GM19328 (cell line): Measurements from ENCODE around the gene TMEM125.

Source experiments
- ATAC-seq: cut with Tn5 transposase; IDR thresholded peaks from one replicate; pipeline ENCODE4 v1.9.1; 2021; ENCODE audit warnings: mild to moderate bottlenecking, moderate library complexity; ENCODE audit not compliant: unreplicated experiment

TMEM125 gene

GRCh38 chr1:43269627-43270375, at the start of gene TMEM125:
TMEM125 (plus strand) TSS chr1:43269983; CDS start chr1:43272723, 2,740 bp downstream.
- ATAC-seq, result no peak

DNA sequence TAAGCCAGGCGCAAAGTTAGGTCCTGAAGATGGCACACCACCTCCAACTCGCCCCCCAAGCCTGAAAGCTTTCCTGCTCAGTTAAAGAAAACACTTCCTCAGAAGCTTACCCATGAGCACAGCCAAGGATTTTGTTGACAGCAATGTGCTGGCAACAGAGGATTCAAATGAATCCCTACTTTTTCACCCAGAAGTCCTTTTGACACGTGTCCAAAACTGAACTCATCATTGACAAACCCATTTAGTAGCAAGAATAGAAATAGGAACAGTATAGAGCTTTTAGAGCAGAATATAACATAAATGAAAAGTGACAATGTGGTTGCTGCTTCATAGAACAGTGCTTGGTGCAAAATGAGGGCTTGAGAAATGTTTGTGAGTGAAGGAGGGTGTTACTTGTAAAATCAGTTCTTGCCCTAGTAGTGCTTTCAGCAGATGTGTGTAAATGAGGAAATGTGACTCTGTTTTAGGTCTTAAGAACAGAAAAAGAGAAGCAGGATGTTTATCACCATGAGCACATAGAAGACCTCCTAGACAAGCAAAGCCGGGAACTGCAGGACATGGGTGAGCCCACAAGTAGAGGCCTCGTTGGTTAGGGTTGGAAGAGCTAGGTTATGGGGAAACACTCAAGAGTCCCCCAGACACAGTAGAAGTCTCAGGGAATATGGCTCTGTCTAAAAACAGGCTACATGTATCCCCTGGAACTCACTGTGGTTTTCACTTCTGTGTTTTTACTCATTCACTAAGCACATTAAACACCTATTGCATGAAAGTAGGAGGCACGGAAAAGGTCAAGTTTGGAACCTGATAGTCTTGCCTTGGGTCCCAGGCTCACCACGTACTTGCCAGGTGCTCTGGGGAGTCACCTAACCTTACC, 48.6 kb upstream of the TMEM125 start:
- peak; percentile 56 for ATAC-seq

GRCh38 chr1:43221797-43222196, 48.0 kb upstream of the TMEM125 start:
- no peak for ATAC-seq

- no peak for ATAC-seq
Measured at GRCh38 chr1:43222879-43223278, 46.9 kb upstream of the TMEM125 start.

DNA sequence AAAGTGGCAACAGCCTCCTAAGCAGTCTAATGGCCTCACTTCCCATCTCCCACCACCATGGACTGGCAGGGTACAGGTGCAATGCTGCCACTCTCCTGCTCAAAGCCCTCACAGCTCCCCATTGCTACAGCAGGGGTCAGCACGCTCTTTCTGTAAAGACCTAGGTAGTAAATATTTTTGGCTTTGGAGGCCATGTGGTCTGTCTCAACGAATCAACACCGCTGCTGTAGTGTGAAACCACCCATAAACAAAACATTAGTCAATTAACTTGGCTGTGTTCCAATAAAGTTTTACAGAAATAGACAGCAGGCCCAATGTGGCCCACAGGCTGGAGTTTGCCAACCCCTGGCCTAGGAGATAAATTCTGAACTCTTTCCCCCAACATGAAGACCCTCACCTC, 44.6 kb upstream of the TMEM125 start:
- no peak for ATAC-seq

DNA sequence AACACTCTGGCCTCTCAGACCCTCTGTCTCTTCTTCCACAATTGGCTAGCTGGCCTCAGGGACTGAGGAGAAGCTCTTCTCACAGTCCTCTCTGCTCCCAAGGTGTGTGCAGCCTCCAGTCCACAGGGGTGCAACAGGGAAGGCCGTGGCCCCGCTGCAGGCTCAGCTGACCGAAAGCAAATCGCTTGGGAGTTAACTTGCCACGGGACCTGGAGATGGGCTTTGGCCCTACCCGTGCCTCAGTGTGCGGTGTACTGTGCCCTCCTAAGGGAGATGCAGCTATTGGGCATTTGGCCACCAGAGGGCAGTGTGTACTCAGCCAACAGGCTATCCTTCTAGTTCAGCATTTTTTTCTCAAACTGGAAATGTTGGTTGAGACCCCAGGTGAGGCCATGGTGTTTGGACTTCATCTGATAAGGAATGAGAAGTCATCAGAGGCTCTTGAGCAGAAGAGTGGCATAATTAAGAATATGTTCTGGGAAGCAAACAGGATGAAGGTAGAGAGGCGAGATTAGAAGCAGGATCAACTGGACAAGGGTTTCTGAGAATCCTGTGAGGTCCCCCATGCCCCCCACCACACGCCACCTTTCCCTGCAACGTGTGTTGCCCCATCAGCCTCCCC, 42.5 kb upstream of the TMEM125 start:
- ATAC-seq, result no peak

DNA sequence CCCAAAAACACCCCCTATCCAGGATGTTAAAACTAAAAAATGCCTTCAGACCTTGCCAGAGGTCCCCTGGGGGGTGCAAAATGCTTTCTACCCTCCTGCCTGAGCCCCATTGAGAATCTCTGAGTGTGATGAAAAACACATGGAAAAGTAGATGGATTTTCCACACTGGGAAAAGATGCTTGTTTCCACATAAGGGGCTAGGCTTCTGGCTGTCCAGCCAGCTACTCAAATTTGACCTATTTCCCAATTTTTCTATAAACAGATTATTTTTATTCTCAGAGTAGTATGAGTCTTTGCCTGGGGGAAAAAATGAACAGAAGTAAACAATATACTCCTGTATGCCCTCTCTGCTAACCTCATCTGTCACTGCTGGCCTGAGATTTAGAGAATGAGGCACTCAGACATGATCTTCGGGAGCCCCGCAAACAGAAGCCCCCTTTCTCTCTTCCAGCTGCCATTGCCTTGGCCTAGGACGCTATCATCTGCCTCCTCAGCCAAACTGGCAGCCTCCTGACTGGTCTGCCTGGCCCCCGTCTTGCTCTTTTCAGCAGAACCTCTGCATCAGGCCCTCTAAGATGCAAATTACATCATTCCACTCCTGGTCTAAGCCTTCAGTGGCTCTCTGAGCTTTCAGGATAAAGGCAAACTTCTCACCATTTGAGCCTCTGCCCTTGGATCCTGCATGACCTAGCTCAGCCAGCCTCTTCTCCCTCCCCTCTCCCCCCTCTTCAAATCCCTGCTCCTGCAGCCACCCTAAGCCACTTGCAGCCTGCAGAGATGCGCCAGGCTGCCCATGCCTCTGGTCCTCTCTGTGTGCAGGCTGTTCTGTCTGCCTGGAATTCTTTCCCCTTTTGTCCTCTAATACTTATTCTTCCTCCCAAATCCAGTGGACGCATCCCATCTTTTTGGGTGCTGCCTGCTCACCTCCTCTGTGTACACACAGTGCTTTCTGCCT, 39.7 kb upstream of the TMEM125 start:
- ATAC-seq, result no peak

DNA sequence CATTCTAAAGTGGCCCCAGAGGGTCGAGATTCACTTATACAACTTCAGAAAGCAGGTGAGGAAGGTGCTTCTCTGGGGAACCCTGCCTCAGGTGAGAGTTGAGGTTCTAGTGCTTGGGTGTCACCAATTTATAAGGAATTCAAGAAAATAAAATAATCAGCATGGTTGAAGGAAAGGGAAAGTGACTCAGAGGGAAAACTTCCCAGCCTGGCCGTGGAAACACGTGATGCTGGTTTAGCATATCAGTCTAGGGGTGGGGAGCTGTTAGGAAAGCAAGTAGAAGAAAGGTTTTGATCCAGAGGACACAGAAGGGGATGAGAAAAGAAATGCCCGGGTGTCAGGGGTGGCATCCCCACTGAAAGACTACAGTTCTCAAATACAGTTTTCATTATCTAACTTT, 37.7 kb upstream of the TMEM125 start:
- no peak for ATAC-seq

DNA sequence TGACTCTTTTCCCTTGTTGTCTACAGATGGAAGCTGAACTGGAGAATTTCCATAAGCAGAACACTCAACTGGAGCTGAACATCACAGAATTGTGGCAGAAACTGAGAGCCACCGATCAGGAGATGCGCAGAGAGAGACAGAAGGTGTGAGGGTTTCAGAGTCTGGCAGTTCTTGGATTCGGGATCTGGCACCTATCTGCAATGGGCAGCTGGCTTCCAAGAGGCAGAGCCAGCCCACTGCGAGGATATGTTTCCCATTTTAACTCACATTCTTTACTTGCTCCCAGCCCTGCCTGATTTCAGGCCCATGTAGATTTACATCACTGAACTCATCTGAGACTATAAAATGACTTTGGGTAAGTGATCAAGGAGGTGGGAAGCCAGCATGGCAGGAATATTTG, 37.3 kb upstream of the TMEM125 start:
- ATAC-seq, result no peak

DNA sequence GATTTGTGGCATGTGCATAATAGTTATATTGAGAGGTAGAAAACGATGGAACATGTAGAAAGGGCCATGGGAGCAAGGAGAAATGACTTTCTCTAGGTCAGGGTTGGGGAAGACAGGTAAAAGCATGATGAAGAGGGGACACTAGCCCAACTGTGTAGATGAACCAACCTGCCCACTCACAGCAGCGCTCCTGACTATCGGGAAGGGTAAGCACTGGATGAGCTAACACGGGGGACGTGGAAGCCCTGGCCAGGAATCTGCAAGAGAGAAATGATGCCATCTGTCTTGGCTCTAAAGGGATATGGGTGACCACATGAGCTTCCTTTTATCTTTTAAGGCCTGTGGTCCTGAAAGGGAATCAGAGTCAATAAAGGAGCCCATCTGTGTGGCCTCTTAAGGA, 36.2 kb upstream of the TMEM125 start:
- no peak for ATAC-seq

- no peak for ATAC-seq
Measured at GRCh38 chr1:43234267-43234666, 35.5 kb upstream of the TMEM125 start.

DNA sequence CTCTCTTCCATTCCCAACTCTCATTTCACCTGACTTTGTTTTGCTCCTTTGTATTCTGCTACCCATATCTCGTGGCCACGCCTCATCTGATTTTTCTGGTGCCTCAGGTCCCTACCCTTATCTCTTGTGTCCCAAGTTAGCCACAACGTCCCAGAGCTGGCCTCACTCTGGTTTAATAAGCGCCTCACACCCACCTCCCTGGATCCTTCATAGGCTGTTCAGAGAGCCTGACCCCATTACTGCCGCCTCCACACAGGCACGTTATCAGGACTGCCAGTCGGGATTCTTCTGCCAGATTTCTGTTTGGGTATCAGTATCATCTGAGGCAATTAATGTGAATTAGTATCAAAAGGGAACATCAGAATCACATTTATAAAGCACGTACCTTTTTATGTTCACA, 34.7 kb upstream of the TMEM125 start:
- no peak for ATAC-seq

DNA sequence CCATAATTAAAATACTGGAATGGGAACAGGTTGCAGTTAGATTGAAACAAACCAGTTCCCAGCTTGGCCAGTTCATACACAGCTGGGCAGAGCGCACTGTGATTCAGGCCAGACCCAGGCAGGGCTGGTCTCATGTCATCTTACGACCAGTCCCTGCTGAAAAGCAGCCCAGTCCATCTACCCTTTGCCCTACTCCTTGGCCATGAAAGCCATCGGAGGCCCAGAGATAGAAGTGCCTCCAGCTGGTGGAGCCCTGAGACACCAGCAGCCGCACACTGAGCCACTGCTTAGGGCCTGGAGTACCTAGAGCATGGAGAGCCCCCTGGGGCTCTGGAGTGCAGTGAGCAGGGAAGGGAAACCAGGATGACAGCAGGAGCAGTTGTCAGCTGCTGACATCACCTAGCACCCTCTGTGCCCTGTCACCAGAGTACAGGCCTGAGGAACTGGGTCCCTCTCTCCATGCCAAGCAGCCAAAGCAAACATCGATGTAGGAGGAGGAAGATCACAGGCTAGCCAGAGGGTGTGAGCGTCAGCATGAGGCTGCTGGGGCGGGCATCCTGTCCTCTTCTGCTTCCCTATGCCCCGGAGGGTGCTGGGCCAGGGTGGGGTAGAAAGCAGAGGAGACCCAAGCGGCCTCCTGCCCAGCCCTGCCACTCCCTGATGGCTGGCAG, 34.2 kb upstream of the TMEM125 start:
- ATAC-seq, result no peak

DNA sequence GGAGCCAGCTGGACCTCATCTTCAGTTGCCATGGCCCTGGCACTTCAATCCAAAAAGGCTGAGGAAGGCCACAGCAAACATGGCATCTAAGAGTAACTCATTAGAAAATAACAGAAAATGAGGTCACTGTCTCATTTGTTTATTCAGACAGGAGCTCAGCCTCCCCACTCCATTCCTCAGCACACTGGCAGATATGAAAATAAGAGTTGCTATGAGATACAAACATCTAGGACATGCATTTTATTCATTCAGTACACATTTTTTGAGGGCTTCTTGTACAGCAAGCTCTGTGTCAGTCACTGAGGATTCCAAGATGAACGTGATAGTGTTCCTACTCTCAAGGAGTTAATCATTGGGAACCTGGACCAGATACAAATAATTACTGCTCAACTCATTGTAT, 32.7 kb upstream of the TMEM125 start:
- ATAC-seq, result no peak

GRCh38 chr1:43238085-43238484, 31.7 kb upstream of the TMEM125 start:
- ATAC-seq, result no peak

- ATAC-seq, result no peak
Measured at GRCh38 chr1:43238991-43239469, 30.8 kb upstream of the TMEM125 start.

DNA sequence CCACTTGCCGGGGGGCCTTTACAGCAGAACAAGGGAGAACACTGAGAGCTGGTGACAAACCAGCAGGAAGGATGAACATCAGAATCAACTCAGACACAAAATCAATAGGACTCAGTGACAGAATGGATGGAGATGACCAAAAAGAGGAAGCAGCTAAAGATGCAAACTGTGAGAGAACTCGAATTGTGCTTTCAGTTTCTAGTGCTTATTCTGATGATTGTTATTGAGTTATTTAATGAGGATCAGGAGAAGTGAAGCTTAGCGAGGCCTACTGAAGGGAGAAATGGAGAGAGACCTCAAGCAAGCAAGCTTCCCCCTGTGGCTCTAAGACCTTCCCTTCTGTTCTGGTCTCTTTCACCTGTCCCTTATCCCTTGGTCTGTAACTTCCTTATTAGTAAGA, 30.3 kb upstream of the TMEM125 start:
- no peak for ATAC-seq

DNA sequence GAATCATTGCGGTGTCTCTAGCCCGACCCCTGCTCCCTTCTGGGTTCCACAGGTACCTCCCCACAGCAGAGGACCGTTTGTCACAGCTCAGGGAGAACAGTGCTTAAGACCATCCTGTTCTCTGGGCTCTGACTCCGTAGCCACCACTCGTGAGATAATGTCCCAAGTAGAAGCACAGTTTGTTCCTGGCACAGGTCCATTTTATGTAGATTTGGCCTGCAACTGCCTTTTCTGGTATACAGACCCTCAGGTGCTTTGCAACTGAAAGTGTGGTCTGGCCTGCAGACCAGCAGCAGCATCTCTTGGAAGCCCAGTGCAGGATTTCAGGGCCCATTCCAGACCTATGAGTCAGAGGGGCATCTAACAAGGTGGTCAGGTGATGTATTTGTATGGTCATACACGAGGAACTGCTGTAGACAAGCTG, 28.4 kb upstream of the TMEM125 start:
- no peak for ATAC-seq

GRCh38 chr1:43243299-43243698, 26.5 kb upstream of the TMEM125 start:
- ATAC-seq, result no peak
